ENCODE data around the gene HES6. TPM values are rescaled to one million over a fixed set of nuclear protein-coding genes. Genes with fewer than 3 reads are reported as not detected.

Gene HES6
- total and polyA plus RNA-seq, 10 of the 15 experiments (the other 5 are each of a cell fraction or from before 2014, with no cell fraction given), result 0.11 to 1.7 (median 0.83) TPM

- intact Hi-C loops (cut with micrococcal nuclease; ENCODE audit: unreplicated experiment) (no loop called here), in situ Hi-C loops (cut with MboI) (no loop called here)
- ATAC-seq (no peak), FAIRE-seq (no peak), DNase-seq (ENCODE audit: low read depth, low spot score) (no peak)
- CTCF ChIA-PET, result interaction anchor here (0.7 to 5.0 kb wide), 3 partner anchors 8 to 144 kb away, joined by 3 to 27 read pairs (median 4); no protein-coding TSS in a partner anchor
- Histone ChIP-seq H3K79me2 (ENCODE audit: control insufficient read depth, insufficient read depth, low read length) (peaks cover 39% of the 10 kb centered on the region), H2AFZ (ENCODE audit: control insufficient read depth, low read depth, low read length) (no peak overlapping the region), H3K27me3 (replicated peaks in 1 of 2; ENCODE audit: control insufficient read depth in 2 of 2, insufficient read depth in 2 of 2, low read length in 1 of 2) (no peaks in the 10 kb centered on the region), H3K36me3 (ENCODE audit: control insufficient read depth in 2 of 2, insufficient read depth in 2 of 2, low read length in 1 of 2) (no peaks in the 10 kb centered on the region; a peak in 1 of 4 replicates), H3K4me1 (ENCODE audit: control insufficient read depth, insufficient read depth, low read length) (peaks cover 15% of the 10 kb centered on the region), H3K27ac (ENCODE audit: control insufficient read depth, insufficient read depth) (no peak overlapping the region), H3K4me2 (ENCODE audit: control insufficient read depth, insufficient read depth) (peak overlapping the region; percentile 88), H3K9me3 (replicated peaks; ENCODE audit: control insufficient read depth, insufficient read depth, low read length) (no peaks in the 10 kb centered on the region), H3K9ac (ENCODE audit: control insufficient read depth, insufficient read depth, low read length) (peak overlapping the region; percentile 79), H4K20me1 (ENCODE audit: control insufficient read depth, insufficient read depth) (no peaks in the 10 kb centered on the region; the same call in 1 of the 2 replicates), H3K4me3 (peak overlapping the region; percentile 98)
- RAD21 ChIA-PET (ENCODE audit: unreplicated experiment), result no interaction called here
- 43% methylated on average over 11 of the region's 11 CpGs for WGBS (ENCODE audit: insufficient coverage, insufficient replicate concordance, low lambda C conversion rate, missing lambda C conversion rate)
- BruUV-seq (replicated peaks), result no TSS peak
- POLR2A ChIA-PET, result interaction anchor here (1.1 kb wide), 1 partner anchor 83 kb away, joined by 3 read pairs; no protein-coding TSS in a partner anchor
- SMC1A ChIA-PET (ENCODE audit: uncharacterized antibody, unreplicated experiment), result interaction anchor here (1.0 to 1.6 kb wide), 2 partner anchors 24 to 27 kb away, joined by 3 to 4 read pairs; no protein-coding TSS in a partner anchor
- TF ChIP-seq CUX1 (IDR thresholded peaks at IDR 0.05; ENCODE audit: insufficient replicate concordance, low read depth, low read length), result no peak
- no peak for TF ChIP-seq ESRRA (IDR thresholded peaks at IDR 0.05; ENCODE audit: low read length)
- no peak for TF ChIP-seq TBL1XR1 (IDR thresholded peaks at IDR 0.05; ENCODE audit: low read depth, low read length)
- TF ChIP-seq SKIL (IDR thresholded peaks at IDR 0.05; ENCODE audit: low read depth, poor library complexity, severe bottlenecking), result no peak
- no peak for TF ChIP-seq BMI1 (IDR thresholded peaks at IDR 0.05; ENCODE audit: borderline replicate concordance)
- TF ChIP-seq RFX5 (IDR thresholded peaks at IDR 0.05; ENCODE audit: low read depth, low read length), result no peak
- TF ChIP-seq NR2C2 (IDR thresholded peaks at IDR 0.05; ENCODE audit: borderline replicate concordance, control insufficient read depth, insufficient read length, low read depth), result no peak
- TF ChIP-seq YBX1 (IDR thresholded peaks at IDR 0.05), result no peak
- no peak for TF ChIP-seq DPF2 (IDR thresholded peaks at IDR 0.05)
- no peak for TF ChIP-seq KDM1A (IDR thresholded peaks at IDR 0.05; ENCODE audit: borderline replicate concordance)
- no peak for TF ChIP-seq TCF12 (IDR thresholded peaks at IDR 0.05; ENCODE audit: low read depth, low read length)
- TF ChIP-seq SPI1 (IDR thresholded peaks at IDR 0.05; ENCODE audit: borderline replicate concordance, insufficient read depth, low read depth, low read length), result no peak
- TF ChIP-seq ZBTB33 (IDR thresholded peaks at IDR 0.05), result no peak
- TF ChIP-seq NR2C1 (IDR thresholded peaks at IDR 0.05), result no peak
- no peak for TF ChIP-seq FOXK2 (IDR thresholded peaks at IDR 0.05)
Measured at GRCh38 chr2:238286987-238287736, 47.3 kb upstream of the HES6 start.

All from GM12878 (cell line).